Endothelial cell of umbilical vein (primary cell): Measurements from ENCODE around the gene LYSMD2. TPM values are rescaled to one million over a fixed set of nuclear protein-coding genes. Genes with fewer than 3 reads are reported as not detected.

ENCODE experiments used
- BruUV-seq: library from RNA; stranded (reverse); fragments of 400-500 nt; replicated peaks from 2 replicates; lab custom pipeline; 2021; lab: Mats Ljungman, UMichigan
- CTCF ChIA-PET: fragments of 300-600, 350-600 bp; sonication (Branson Sonifier 250); formaldehyde crosslinking; loops from one replicate; lab custom pipeline; 2021; ENCODE audit warnings: antibody characterized with exemption, inconsistent platforms; lab: Charles Lee
- POLR2A ChIA-PET: fragments of 300-600, 350-600 bp; sonication (Branson Sonifier 250); formaldehyde crosslinking; loops from one replicate; lab custom pipeline; 2021; ENCODE audit warnings: antibody characterized with exemption, inconsistent platforms; lab: Charles Lee
- DNase-seq: peaks from one replicate; pipeline ENCODE4 v3.0.0-alpha.2; 2011; ENCODE audit warnings: low read depth, low spot score
- FAIRE-seq: peaks from 2 replicates; lab custom pipeline; 2011; peaks lifted over from hg19 to GRCh38; lab: Jason Lieb, UNC
- H2AFZ ChIP-seq: 2 replicates; pipeline ENCODE4 v1.6.0; 2012; ENCODE audit warnings: low read depth, low read length, control low read depth, inconsistent platforms
- H3K27ac ChIP-seq: 2 replicates; pipeline ENCODE4 v1.5.1; 2011; ENCODE audit warnings: low read depth, mild to moderate bottlenecking, control low read depth, low read length, moderate library complexity; ENCODE audit not compliant: insufficient read depth
- H3K27me3 ChIP-seq, 2 experiments: 2 replicates each; pipeline versions ENCODE4 v1.6.0 to v1.6.1; 2011; ENCODE audit warnings: low read length in 2 of 2, mixed read lengths in 1 of 2; ENCODE audit not compliant: control insufficient read depth in 2 of 2, insufficient read depth in 2 of 2
- H3K36me3 ChIP-seq, 2 experiments: 2 replicates in 1 of 2; 3 replicates in 1 of 2; pipeline ENCODE4 v1.5.1; 2011; ENCODE audit warnings: low read length in 2 of 2, mild to moderate bottlenecking in 1 of 2, moderate library complexity in 1 of 2; ENCODE audit not compliant: control insufficient read depth in 2 of 2, insufficient read depth in 2 of 2; ENCODE audit errors: extremely low read depth in 1 of 2
- H3K4me1 ChIP-seq: 3 replicates; pipeline ENCODE4 v1.5.1; 2011; ENCODE audit warnings: mild to moderate bottlenecking, low read length; ENCODE audit not compliant: control insufficient read depth, insufficient read depth; ENCODE audit errors: extremely low read depth
- H3K4me2 ChIP-seq: 2 replicates; pipeline ENCODE4 v1.6.1; 2011; ENCODE audit warnings: low read length, control low read depth, mixed read lengths; ENCODE audit not compliant: insufficient read depth
- H3K4me3 ChIP-seq, 3 experiments: fragments of 200-600 bp in 1 of 3; sonication (generic), shearing (Covaris generic) in 1 of 3; replicated peaks in 1 of 3; 2 replicates each; pipeline ENCODE4 v1.5.1; 2011 to 2016; ENCODE audit warnings: control low read depth in 3 of 3, low read length in 3 of 3, mild to moderate bottlenecking in 2 of 3, inconsistent platforms in 1 of 3, low read depth in 1 of 3, moderate library complexity in 1 of 3; ENCODE audit not compliant: insufficient read depth in 1 of 3
- H3K79me2 ChIP-seq: 2 replicates; pipeline ENCODE4 v1.6.0; 2012; ENCODE audit warnings: low read length, inconsistent platforms; ENCODE audit not compliant: control insufficient read depth, insufficient read depth
- H3K9ac ChIP-seq: replicated peaks from 2 replicates; pipeline ENCODE3; 2011; ENCODE audit warnings: low read length, control low read depth; ENCODE audit not compliant: insufficient read depth; ENCODE audit errors: extremely low read depth
- H3K9me1 ChIP-seq: replicated peaks from 3 replicates; pipeline ENCODE4 v1.6.0; 2011; ENCODE audit warnings: mild to moderate bottlenecking, low read length; ENCODE audit not compliant: control insufficient read depth, insufficient read depth; ENCODE audit errors: extremely low read depth
- H3K9me3 ChIP-seq: replicated peaks from 2 replicates; pipeline ENCODE4 v1.5.1; 2012; ENCODE audit warnings: low read length, inconsistent platforms; ENCODE audit not compliant: control insufficient read depth, insufficient read depth
- H4K20me1 ChIP-seq: replicated peaks from 2 replicates; pipeline ENCODE3; 2011; ENCODE audit warnings: mild to moderate bottlenecking, low read length; ENCODE audit not compliant: control insufficient read depth, insufficient read depth; ENCODE audit errors: extremely low read depth
- CTCF ChIP-seq, 2 donors: IDR thresholded peaks; 1 replicate in 1 of 2; 2 replicates in 1 of 2; pipeline ENCODE4 v1.5.1; 2011; ENCODE audit warnings: low read length in 2 of 2, mild to moderate bottlenecking in 2 of 2, moderate library complexity in 2 of 2, control low read depth in 1 of 2, inconsistent platforms in 1 of 2, low read depth in 1 of 2; ENCODE audit not compliant: insufficient read depth in 1 of 2; ENCODE audit errors: extremely low read depth in 1 of 2
- EZH2 ChIP-seq: IDR thresholded peaks from 2 replicates; pipeline ENCODE4 v1.6.1; 2012; ENCODE audit warnings: borderline replicate concordance, low read depth, mild to moderate bottlenecking, moderate library complexity, low read length, inconsistent platforms; ENCODE audit not compliant: severe bottlenecking
- FOS ChIP-seq: IDR thresholded peaks from 2 replicates; pipeline ENCODE4 v1.6.1; 2011; ENCODE audit warnings: mild to moderate bottlenecking, low read length, moderate library complexity, borderline replicate concordance; ENCODE audit not compliant: insufficient read depth
- GATA2 ChIP-seq: IDR thresholded peaks from 2 replicates; pipeline ENCODE4 v1.7.0; 2011; ENCODE audit warnings: low read depth, mild to moderate bottlenecking, moderate library complexity, mixed read lengths, low read length; ENCODE audit not compliant: insufficient read length, insufficient read depth
- JUN ChIP-seq: IDR thresholded peaks from 2 replicates; pipeline ENCODE4 v1.6.1; 2011; ENCODE audit warnings: borderline replicate concordance, low read depth; ENCODE audit not compliant: insufficient read length, insufficient read depth
- MAX ChIP-seq: IDR thresholded peaks from 2 replicates; pipeline ENCODE4 v1.6.1; 2011; ENCODE audit not compliant: insufficient read depth, insufficient read length
- MYC ChIP-seq: IDR thresholded peaks from one replicate; pipeline ENCODE4 v1.6.1; 2011; ENCODE audit warnings: mild to moderate bottlenecking, low read depth, low read length
- POLR2A ChIP-seq: IDR thresholded peaks from 2 replicates; pipeline ENCODE4 v1.6.1; 2012; ENCODE audit warnings: low read depth, mild to moderate bottlenecking, control low read depth, low read length
- POLR2AphosphoS5 ChIP-seq: IDR thresholded peaks from 2 replicates; pipeline ENCODE4 v1.6.1; 2012; ENCODE audit warnings: low read depth, mild to moderate bottlenecking, control low read depth, low read length, moderate library complexity; ENCODE audit not compliant: insufficient read depth
- dilution Hi-C: fragments of 300-500 bp; cut with MboI; formaldehyde crosslinking; loops from one replicate; pipeline ENCODE4 v1.15.0; 2019; ENCODE audit warnings: low sequenced_read_pairs; ENCODE audit not compliant: extremely low pct_ligation_motif_present
- intact Hi-C: fragments of 100-400 bp; cut with micrococcal nuclease; formaldehyde crosslinking; loops from one replicate; pipeline ENCODE4 v1.10.0; 2022
- polyA plus RNA-seq, 4 experiments: library from polyadenylated mRNA; depleted of rRNA in 3 of 4; stranded (reverse) in 3 of 4; unstranded in 1 of 4; fragments of >200 nt; gene quantifications; 2 replicates each; pipeline versions ENCODE4 v1.2.1 to v1.2.3, GENCODE V29; 2011 to 2012; ENCODE audit warnings: missing spikeins in 1 of 4
- total RNA-seq: library from RNA; stranded (reverse); gene quantifications from 2 replicates; pipeline ENCODE4 v1.2.3, GENCODE V29; 2021

LYSMD2 gene
- total and polyA plus RNA-seq, 2 donors (not counting 3 experiments of a cell fraction or from before 2014, with no cell fraction given): 6.2 to 8.0 TPM

- intact Hi-C loops: no loop called here
- Histone ChIP-seq H3K27me3 (peaks cover 3 to 16% of the 10 kb centered on the region in 2 experiments), H3K4me1 (no peaks in the 10 kb centered on the region), H2AFZ (no peak overlapping the region), H3K4me2 (no peak overlapping the region), H3K9ac (no peak overlapping the region), H4K20me1 (peaks cover 3% of the 10 kb centered on the region), H3K9me1 (no peaks in the 10 kb centered on the region), H3K27ac (no peak overlapping the region), H3K79me2 (no peaks in the 10 kb centered on the region), H3K4me3 (no peak overlapping the region), H3K36me3 (no peaks in the 10 kb centered on the region), H3K9me3 (no peaks in the 10 kb centered on the region)
- TF ChIP-seq POLR2AphosphoS5 (no peak), MYC (no peak), EZH2 (no peak), POLR2A (no peak), MAX (no peak), GATA2 (no peak), FOS (no peak), JUN (no peak), CTCF (IDR thresholded peaks at IDR 0.05; ENCODE audit: extremely low read depth in 1 of 2, insufficient read depth in 1 of 2, low read depth in 1 of 2, low read length in 2 of 2) (no peak)
- ChIA-PET CTCF (interaction anchor here (1.7 kb wide), 1 partner anchor 100 kb away, joined by 4 read pairs; no protein-coding TSS in a partner anchor), POLR2A (no interaction called here)
- no TSS peak for BruUV-seq
- DNase-seq (no peak), FAIRE-seq (no peak)
- dilution Hi-C loops: no loop called here
These were observed 60.4 kb downstream of the LYSMD2 start for GRCh38 chr15:51677021-51677420.
